Neural cell (in vitro differentiated cells): ENCODE data around the gene NAAA. TPM values are rescaled to one million over a fixed set of nuclear protein-coding genes. Genes with fewer than 3 reads are reported as not detected.

ENCODE experiments used
- H2AFZ ChIP-seq: fragments of 200-600, 300-800 bp; sonication (generic), shearing (Covaris generic); 2 replicates; pipeline ENCODE4 v1.6.0; 2014; ENCODE audit warnings: low read depth, mild to moderate bottlenecking, antibody characterized with exemption, low read length, moderate library complexity
- H3F3A ChIP-seq: fragments of 200-600 bp; shearing (Covaris generic); 2 replicates; pipeline ENCODE4 v1.6.1; 2016; ENCODE audit warnings: mild to moderate bottlenecking, moderate library complexity, mixed read lengths, antibody characterized with exemption, low read length; ENCODE audit not compliant: insufficient read depth, poor library complexity, severe bottlenecking
- H3K27ac ChIP-seq: fragments of 200-600, 300-800 bp; sonication (generic), shearing (Covaris generic); 2 replicates; pipeline ENCODE4 v1.5.1; 2014; ENCODE audit warnings: mild to moderate bottlenecking, low read length, moderate library complexity
- H3K27me3 ChIP-seq: fragments of 300-800, 200-600 bp; sonication (generic), shearing (Covaris generic); 2 replicates; pipeline ENCODE4 v1.6.0; 2014; ENCODE audit warnings: mild to moderate bottlenecking, low read depth, low read length, moderate library complexity; ENCODE audit not compliant: insufficient read depth
- H3K36me3 ChIP-seq: fragments of 300-800, 200-600 bp; sonication (generic), shearing (Covaris generic); 2 replicates; pipeline ENCODE4 v1.5.1; 2014; ENCODE audit warnings: mild to moderate bottlenecking, antibody characterized with exemption, low read length, moderate library complexity; ENCODE audit not compliant: insufficient read depth
- H3K4me2 ChIP-seq: fragments of 300-800, 200-600 bp; sonication (generic), shearing (Covaris generic); 2 replicates; pipeline ENCODE4 v1.6.0; 2014; ENCODE audit warnings: mild to moderate bottlenecking, low read length
- H3K4me3 ChIP-seq: fragments of 300-800, 200-600 bp; sonication (generic), shearing (Covaris generic); 2 replicates; pipeline ENCODE4 v1.5.1; 2014; ENCODE audit warnings: mild to moderate bottlenecking, low read length, moderate library complexity
- H3K79me2 ChIP-seq: fragments of 200-600 bp; shearing (Covaris generic); replicated peaks from 2 replicates; pipeline ENCODE4 v1.6.0; 2014; ENCODE audit warnings: mild to moderate bottlenecking, low read length, moderate library complexity; ENCODE audit not compliant: insufficient read depth
- H3K9ac ChIP-seq: fragments of 300-800, 200-600 bp; sonication (generic), shearing (Covaris generic); 2 replicates; pipeline ENCODE4 v1.6.1; 2016; ENCODE audit warnings: mild to moderate bottlenecking, low read length, mixed read lengths
- H3K9me2 ChIP-seq: fragments of 200-600 bp; shearing (Covaris generic); 2 replicates; pipeline ENCODE4 v1.6.1; 2016; ENCODE audit warnings: mild to moderate bottlenecking, low read length, mixed read lengths; ENCODE audit not compliant: insufficient read depth
- H3K9me3 ChIP-seq: fragments of 200-600, 300-800 bp; sonication (generic), shearing (Covaris generic); 2 replicates; pipeline ENCODE4 v1.6.1; 2016; ENCODE audit warnings: mild to moderate bottlenecking, mixed run types, low read length, moderate library complexity, mixed read lengths
- H4K20me1 ChIP-seq: fragments of 200-600 bp; shearing (Covaris generic); 2 replicates; pipeline ENCODE4 v1.6.1; 2016; ENCODE audit warnings: mild to moderate bottlenecking, mixed run types; ENCODE audit not compliant: insufficient read depth
- EP300 ChIP-seq: fragments of 450-650 bp; conservative IDR thresholded peaks from 2 replicates; pipeline ENCODE4 v1.6.1; 2014; ENCODE audit warnings: antibody characterized with exemption, mild to moderate bottlenecking, moderate library complexity; ENCODE audit not compliant: poor library complexity, severe bottlenecking
- EZH2 ChIP-seq: fragments of 200-600, 300-800 bp; shearing (Covaris generic), sonication (generic); IDR thresholded peaks from 2 replicates; pipeline ENCODE4 v1.6.1; 2014; ENCODE audit warnings: antibody characterized with exemption, low read length, borderline replicate concordance, mild to moderate bottlenecking; ENCODE audit not compliant: insufficient read depth, poor library complexity, severe bottlenecking
- MXI1 ChIP-seq: fragments of 450-650 bp; conservative IDR thresholded peaks from 2 replicates; pipeline ENCODE4 v1.6.1; 2014; ENCODE audit warnings: antibody characterized with exemption, mild to moderate bottlenecking; ENCODE audit not compliant: poor library complexity, severe bottlenecking
- POLR2AphosphoS5 ChIP-seq: IDR thresholded peaks from 2 replicates; pipeline ENCODE4 v1.6.1; 2012
- SMC3 ChIP-seq: fragments of 450-650 bp; conservative IDR thresholded peaks from 2 replicates; pipeline ENCODE4 v1.6.1; 2014; ENCODE audit warnings: antibody characterized with exemption, mild to moderate bottlenecking, moderate library complexity; ENCODE audit not compliant: poor library complexity
- polyA plus RNA-seq: library from polyadenylated mRNA; depleted of rRNA; stranded (reverse); fragments of >200 nt; gene quantifications from 2 replicates; pipeline ENCODE4 v1.2.3, GENCODE V29; 2014
- TF ChIP-seq, protein P1 (sequence below): fragments of 450-650 bp; IDR thresholded peaks from 2 replicates; pipeline ENCODE4 v1.5.1; 2014; ENCODE audit warnings: antibody characterized with exemption, mild to moderate bottlenecking, moderate library complexity; ENCODE audit not compliant: poor library complexity, severe bottlenecking
- TF ChIP-seq, protein P2 (sequence below): IDR thresholded peaks from 2 replicates; pipeline ENCODE4 v1.6.1; 2012; ENCODE audit warnings: borderline replicate concordance

NAAA gene
- polyA plus RNA-seq, 1 donor from 2014 or later: 11.9 TPM

DNA sequence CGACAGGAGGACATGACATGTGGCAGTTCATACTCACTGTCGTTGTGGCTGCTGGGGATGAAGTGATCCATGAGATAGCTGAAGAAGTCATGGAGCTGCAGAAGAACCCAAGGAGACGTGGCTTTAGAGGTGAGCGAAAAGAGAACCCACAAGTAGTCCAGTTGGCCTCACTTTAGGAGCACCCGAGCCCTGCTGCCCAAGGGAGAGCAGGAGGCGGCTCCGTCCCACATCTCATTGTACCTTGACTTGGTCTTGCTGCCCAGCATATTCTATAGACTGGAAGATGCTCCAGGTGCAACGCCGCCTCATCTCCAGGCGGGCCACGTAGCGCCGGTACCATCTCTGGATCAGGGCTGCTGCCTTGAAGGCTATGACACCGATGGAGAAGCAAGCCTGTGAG, 49.2 kb downstream of the NAAA start:
- Histone ChIP-seq H3K27me3 (no peaks in the 10 kb centered on the region), H3K27ac (no peak overlapping the region), H3K4me2 (no peak overlapping the region), H3K9me3 (no peaks in the 10 kb centered on the region), H3K9ac (no peak overlapping the region), H2AFZ (no peak overlapping the region), H3K9me2 (no peaks in the 10 kb centered on the region), H3K79me2 (no peaks in the 10 kb centered on the region), H3K4me3 (no peak overlapping the region), H3K36me3 (no peaks in the 10 kb centered on the region), H4K20me1 (no peaks in the 10 kb centered on the region), H3F3A (no peaks in the 10 kb centered on the region)
- TF ChIP-seq, protein P1, sequence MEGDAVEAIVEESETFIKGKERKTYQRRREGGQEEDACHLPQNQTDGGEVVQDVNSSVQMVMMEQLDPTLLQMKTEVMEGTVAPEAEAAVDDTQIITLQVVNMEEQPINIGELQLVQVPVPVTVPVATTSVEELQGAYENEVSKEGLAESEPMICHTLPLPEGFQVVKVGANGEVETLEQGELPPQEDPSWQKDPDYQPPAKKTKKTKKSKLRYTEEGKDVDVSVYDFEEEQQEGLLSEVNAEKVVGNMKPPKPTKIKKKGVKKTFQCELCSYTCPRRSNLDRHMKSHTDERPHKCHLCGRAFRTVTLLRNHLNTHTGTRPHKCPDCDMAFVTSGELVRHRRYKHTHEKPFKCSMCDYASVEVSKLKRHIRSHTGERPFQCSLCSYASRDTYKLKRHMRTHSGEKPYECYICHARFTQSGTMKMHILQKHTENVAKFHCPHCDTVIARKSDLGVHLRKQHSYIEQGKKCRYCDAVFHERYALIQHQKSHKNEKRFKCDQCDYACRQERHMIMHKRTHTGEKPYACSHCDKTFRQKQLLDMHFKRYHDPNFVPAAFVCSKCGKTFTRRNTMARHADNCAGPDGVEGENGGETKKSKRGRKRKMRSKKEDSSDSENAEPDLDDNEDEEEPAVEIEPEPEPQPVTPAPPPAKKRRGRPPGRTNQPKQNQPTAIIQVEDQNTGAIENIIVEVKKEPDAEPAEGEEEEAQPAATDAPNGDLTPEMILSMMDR: no peak
- no peak for TF ChIP-seq SMC3
- no peak for TF ChIP-seq POLR2AphosphoS5
- TF ChIP-seq, protein P2, sequence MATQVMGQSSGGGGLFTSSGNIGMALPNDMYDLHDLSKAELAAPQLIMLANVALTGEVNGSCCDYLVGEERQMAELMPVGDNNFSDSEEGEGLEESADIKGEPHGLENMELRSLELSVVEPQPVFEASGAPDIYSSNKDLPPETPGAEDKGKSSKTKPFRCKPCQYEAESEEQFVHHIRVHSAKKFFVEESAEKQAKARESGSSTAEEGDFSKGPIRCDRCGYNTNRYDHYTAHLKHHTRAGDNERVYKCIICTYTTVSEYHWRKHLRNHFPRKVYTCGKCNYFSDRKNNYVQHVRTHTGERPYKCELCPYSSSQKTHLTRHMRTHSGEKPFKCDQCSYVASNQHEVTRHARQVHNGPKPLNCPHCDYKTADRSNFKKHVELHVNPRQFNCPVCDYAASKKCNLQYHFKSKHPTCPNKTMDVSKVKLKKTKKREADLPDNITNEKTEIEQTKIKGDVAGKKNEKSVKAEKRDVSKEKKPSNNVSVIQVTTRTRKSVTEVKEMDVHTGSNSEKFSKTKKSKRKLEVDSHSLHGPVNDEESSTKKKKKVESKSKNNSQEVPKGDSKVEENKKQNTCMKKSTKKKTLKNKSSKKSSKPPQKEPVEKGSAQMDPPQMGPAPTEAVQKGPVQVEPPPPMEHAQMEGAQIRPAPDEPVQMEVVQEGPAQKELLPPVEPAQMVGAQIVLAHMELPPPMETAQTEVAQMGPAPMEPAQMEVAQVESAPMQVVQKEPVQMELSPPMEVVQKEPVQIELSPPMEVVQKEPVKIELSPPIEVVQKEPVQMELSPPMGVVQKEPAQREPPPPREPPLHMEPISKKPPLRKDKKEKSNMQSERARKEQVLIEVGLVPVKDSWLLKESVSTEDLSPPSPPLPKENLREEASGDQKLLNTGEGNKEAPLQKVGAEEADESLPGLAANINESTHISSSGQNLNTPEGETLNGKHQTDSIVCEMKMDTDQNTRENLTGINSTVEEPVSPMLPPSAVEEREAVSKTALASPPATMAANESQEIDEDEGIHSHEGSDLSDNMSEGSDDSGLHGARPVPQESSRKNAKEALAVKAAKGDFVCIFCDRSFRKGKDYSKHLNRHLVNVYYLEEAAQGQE: no peak
- TF ChIP-seq EP300: no peak
- TF ChIP-seq MXI1: no peak
- no peak for TF ChIP-seq EZH2

GRCh38 chr4:75889537-75890199, 51.1 kb downstream of the NAAA start:
- TF ChIP-seq, protein P1: no peak
- TF ChIP-seq, protein P2: no peak
- no peak for TF ChIP-seq MXI1
- TF ChIP-seq EZH2: no peak
- Histone ChIP-seq H3K9me2 (no peaks in the 10 kb centered on the region), H2AFZ (no peak overlapping the region), H4K20me1 (no peaks in the 10 kb centered on the region), H3K4me2 (no peak overlapping the region), H3K36me3 (no peaks in the 10 kb centered on the region), H3K4me3 (no peak overlapping the region), H3K27ac (no peak overlapping the region), H3K9ac (no peak overlapping the region), H3K27me3 (no peaks in the 10 kb centered on the region), H3K9me3 (no peaks in the 10 kb centered on the region), H3F3A (no peaks in the 10 kb centered on the region), H3K79me2 (no peaks in the 10 kb centered on the region)
